IMR-90 (cell line): ENCODE data around the gene ADGRB3. TPM values are rescaled to one million over a fixed set of nuclear protein-coding genes. Genes with fewer than 3 reads are reported as not detected.
"Not testable (repeated sequence)": the region's sequence is repeated elsewhere in the genome, so short reads cannot be mapped to it uniquely, and the experiment has no call there.

Experiments used
- ATAC-seq: fragments of 200-7000 bp; cut with Tn5 transposase; 2 replicates; pipeline ENCODE4 v1.9.1; 2020; ENCODE audit warnings: low read depth, mild to moderate bottlenecking, moderate library complexity
- BruUV-seq: library from RNA; stranded (reverse); fragments of 400-500 nt; replicated peaks from 2 replicates; lab custom pipeline; 2021; lab: Mats Ljungman, UMichigan
- CTCF ChIA-PET: fragments of 300-600 bp; formaldehyde crosslinking; extraction: SDS; loops from one replicate; lab custom pipeline; 2021; ENCODE audit warnings: antibody characterized with exemption; lab: Yijun Ruan, JAX
- POLR2A ChIA-PET: fragments of 300-600 bp; sonication (Branson Sonifier 250); formaldehyde crosslinking; loops from one replicate; lab custom pipeline; 2022; ENCODE audit warnings: antibody characterized with exemption; ENCODE audit not compliant: unreplicated experiment; lab: Charles Lee
- DNase-seq: peaks from one replicate; pipeline ENCODE4 v3.0.0; 2013
- H2AFZ ChIP-seq: replicated peaks from 2 replicates; pipeline ENCODE3; 2013; ENCODE audit warnings: low read length, mild to moderate bottlenecking; ENCODE audit not compliant: poor library complexity
- H2AK5ac ChIP-seq: 2 replicates; pipeline ENCODE4 v1.6.1; 2013; ENCODE audit warnings: low read depth, low read length, inconsistent platforms
- H2AK9ac ChIP-seq: replicated peaks from 2 replicates; pipeline ENCODE3; 2013; ENCODE audit warnings: mild to moderate bottlenecking, low read depth, low read length, moderate library complexity; ENCODE audit not compliant: poor library complexity
- H2BK120ac ChIP-seq: 2 replicates; pipeline ENCODE4 v1.6.1; 2013; ENCODE audit warnings: low read depth, low read length, inconsistent platforms
- H2BK15ac ChIP-seq: 3 replicates; pipeline ENCODE4 v1.6.1; 2013; ENCODE audit warnings: low read depth, low read length, inconsistent platforms
- H2BK20ac ChIP-seq: 2 replicates; pipeline ENCODE4 v1.6.1; 2013; ENCODE audit warnings: low read depth, mild to moderate bottlenecking, inconsistent platforms, low read length, moderate library complexity
- H2BK5ac ChIP-seq: 2 replicates; pipeline ENCODE4 v1.6.1; 2013; ENCODE audit warnings: mild to moderate bottlenecking, low read depth, low read length, inconsistent platforms; ENCODE audit not compliant: poor library complexity, severe bottlenecking
- H3K14ac ChIP-seq: replicated peaks from 2 replicates; pipeline ENCODE4 v1.6.1; 2013; ENCODE audit warnings: low read depth, low read length, inconsistent platforms
- H3K18ac ChIP-seq: 2 replicates; pipeline ENCODE4 v1.6.1; 2013; ENCODE audit warnings: low read depth, low read length, control low read depth
- H3K23ac ChIP-seq: 2 replicates; pipeline ENCODE4 v1.6.1; 2013; ENCODE audit warnings: low read depth, low read length, inconsistent platforms
- H3K27ac ChIP-seq: 2 replicates; pipeline ENCODE4 v1.5.1; 2013; ENCODE audit warnings: mild to moderate bottlenecking, control low read depth, low read length; ENCODE audit not compliant: insufficient read depth
- H3K27me3 ChIP-seq: 2 replicates; pipeline ENCODE4 v1.6.1; 2013; ENCODE audit warnings: low read length; ENCODE audit not compliant: control insufficient read depth, insufficient read depth
- H3K36me3 ChIP-seq: 2 replicates; pipeline ENCODE4 v1.6.1; 2013; ENCODE audit warnings: low read length, mixed read lengths; ENCODE audit not compliant: control insufficient read depth, insufficient read depth
- H3K4ac ChIP-seq: 2 replicates; pipeline ENCODE4 v1.6.1; 2013; ENCODE audit warnings: low read depth, low read length, inconsistent platforms
- H3K4me1 ChIP-seq: 2 replicates; pipeline ENCODE4 v1.6.1; 2013; ENCODE audit warnings: low read length, mixed read lengths; ENCODE audit not compliant: control insufficient read depth, insufficient read depth
- H3K4me2 ChIP-seq: 2 replicates; pipeline ENCODE4 v1.6.1; 2013; ENCODE audit warnings: low read depth, mild to moderate bottlenecking, control low read depth, low read length, moderate library complexity
- H3K4me3 ChIP-seq: 2 replicates; pipeline ENCODE4 v1.5.1; 2013; ENCODE audit warnings: low read depth, mild to moderate bottlenecking, control low read depth, low read length, moderate library complexity; ENCODE audit not compliant: insufficient read depth
- H3K56ac ChIP-seq: 2 replicates; pipeline ENCODE4 v1.6.1; 2013; ENCODE audit warnings: low read length, inconsistent platforms; ENCODE audit not compliant: insufficient read depth; ENCODE audit errors: extremely low read depth
- H3K79me1 ChIP-seq, 2 experiments: 2 replicates each; pipeline ENCODE4 v1.6.1; 2013; ENCODE audit warnings: low read length in 2 of 2, inconsistent platforms in 1 of 2, low read depth in 1 of 2
- H3K9ac ChIP-seq: 2 replicates; pipeline ENCODE4 v1.6.1; 2013; ENCODE audit warnings: low read depth, low read length, control low read depth
- H3K9me1 ChIP-seq: 2 replicates; pipeline ENCODE4 v1.6.1; 2013; ENCODE audit warnings: low read length, inconsistent platforms; ENCODE audit not compliant: insufficient read depth
- H3K9me3 ChIP-seq: 2 replicates; pipeline ENCODE4 v1.6.1; 2013; ENCODE audit warnings: low read length; ENCODE audit not compliant: control insufficient read depth, insufficient read depth
- H4K20me1 ChIP-seq: 2 replicates; pipeline ENCODE4 v1.6.1; 2013; ENCODE audit warnings: low read length, inconsistent platforms; ENCODE audit not compliant: insufficient read depth
- H4K5ac ChIP-seq: 2 replicates; pipeline ENCODE4 v1.6.1; 2013; ENCODE audit warnings: mild to moderate bottlenecking, low read depth, low read length, control low read depth
- H4K8ac ChIP-seq, 2 experiments: 2 replicates each; pipeline ENCODE4 v1.6.1; 2013; ENCODE audit warnings: low read depth in 2 of 2, low read length in 2 of 2, control low read depth in 1 of 2, inconsistent platforms in 1 of 2
- H4K91ac ChIP-seq: 2 replicates; pipeline ENCODE4 v1.6.1; 2013; ENCODE audit warnings: low read depth, low read length, inconsistent platforms; ENCODE audit not compliant: insufficient read depth
- WGBS, 2 experiments: methylation state at CpG; one replicate each; pipeline versions ENCODE4 v1.1.5 to v1.1.7; 2013; ENCODE audit warnings: missing lambda C conversion rate in 2 of 2; ENCODE audit not compliant: insufficient read length in 1 of 2; ENCODE audit errors: extremely low coverage in 2 of 2; 5-methylcytosine and 5-hydroxymethylcytosine counted together
- dilution Hi-C: fragments of 300-500 bp; cut with HindIII; formaldehyde crosslinking; loops from one replicate; pipeline ENCODE4 v1.14.3; 2018; ENCODE audit warnings: low sequenced_read_pairs; ENCODE audit not compliant: unreplicated experiment
- in situ Hi-C: fragments of 300-500 bp; cut with MboI; formaldehyde crosslinking; loops from 3 replicates; pipeline ENCODE4 v1.14.3; 2019; ENCODE audit warnings: low sequenced_read_pairs, inconsistent platforms, mixed read lengths
- intact Hi-C: fragments of 100-400 bp; cut with micrococcal nuclease; formaldehyde crosslinking; loops from 2 replicates; pipeline ENCODE4 v1.10.0; 2022
- polyA plus RNA-seq, 3 experiments: library from polyadenylated mRNA; depleted of rRNA; stranded (reverse); fragments of >200 nt; gene quantifications; 2 replicates each; pipeline ENCODE4 v1.2.3, GENCODE V29; 2012; ENCODE audit warnings: low replicate concordance in 1 of 3
- total RNA-seq: library from RNA; depleted of rRNA; stranded (reverse); fragments of >200 nt; gene quantifications from 2 replicates; pipeline ENCODE4 v1.2.3, GENCODE V29; 2012

Gene ADGRB3
- total and polyA plus RNA-seq, 2 of the 4 experiments (the other 2 are of a cell fraction), result not detected

GRCh38 chr6:69433116-69433515 is 798.0 kb downstream of the ADGRB3 start:
- H2BK5ac ChIP-seq, H2AK9ac ChIP-seq, H4K8ac ChIP-seq, H2BK20ac ChIP-seq, H3K36me3 ChIP-seq, H3K9me1 ChIP-seq, H3K23ac ChIP-seq, H2BK120ac ChIP-seq, H4K91ac ChIP-seq, H3K4ac ChIP-seq, ATAC-seq, H3K4me2 ChIP-seq, H3K18ac ChIP-seq, H4K20me1 ChIP-seq, BruUV-seq, CTCF ChIA-PET, H3K14ac ChIP-seq, H3K4me3 ChIP-seq, H2AFZ ChIP-seq, H3K27ac ChIP-seq, H3K9me3 ChIP-seq, H3K9ac ChIP-seq, H2AK5ac ChIP-seq, intact Hi-C loops, H3K79me1 ChIP-seq, H4K5ac ChIP-seq, DNase-seq, H3K56ac ChIP-seq, in situ Hi-C loops, POLR2A ChIA-PET, H2BK15ac ChIP-seq, H3K4me1 ChIP-seq, dilution Hi-C loops, H3K27me3 ChIP-seq: not testable (repeated sequence)
- 92% methylated on average over 12 of the region's 22 CpGs; no CpG with 5 or more reads in 1 of the 2 experiments for WGBS, 2 experiments
